Activated CD8-positive, alpha-beta T cell treated with anti-CD3 and anti-CD28 coated beads, Interleukin-2, amount 10 ng/mL, durations not matched to agents 7 days and 5 days (primary cell): Measurements from ENCODE around the gene DNAJC27. TPM values are rescaled to one million over a fixed set of nuclear protein-coding genes. Genes with fewer than 3 reads are reported as not detected.

Experiments used
- ATAC-seq: fragments of 150-1000 bp; cut with Tn5 transposase; one replicate; pipeline ENCODE4 v1.10.0; 2021; ENCODE audit warnings: moderate library complexity
- CTCF ChIA-PET: fragments of 350-600 bp; sonication (Branson Sonifier 250); formaldehyde crosslinking; loops from one replicate; lab custom pipeline; 2021; ENCODE audit warnings: antibody characterized with exemption; lab: Charles Lee
- POLR2A ChIA-PET: fragments of 350-600 bp; sonication (Branson Sonifier 250); formaldehyde crosslinking; loops from one replicate; lab custom pipeline; 2021; ENCODE audit warnings: antibody characterized with exemption; lab: Charles Lee
- DNase-seq: peaks from one replicate; pipeline ENCODE4 v3.0.0-alpha.2; 2020
- H3K27ac Mint-ChIP-seq: one replicate; pipeline ENCODE4 v1.8.0; 2021; ENCODE audit warnings: mild to moderate bottlenecking, mixed read lengths
- H3K27me3 Mint-ChIP-seq: one replicate; pipeline ENCODE4 v1.8.0; 2021; ENCODE audit warnings: low read depth, mixed read lengths
- H3K36me3 Mint-ChIP-seq: one replicate; pipeline ENCODE4 v1.8.0; 2021; ENCODE audit warnings: low read depth, mixed read lengths
- H3K4me1 Mint-ChIP-seq: one replicate; pipeline ENCODE4 v1.8.0; 2021; ENCODE audit warnings: low read depth, mixed read lengths
- H3K4me3 Mint-ChIP-seq: one replicate; pipeline ENCODE4 v1.8.0; 2021; ENCODE audit warnings: mild to moderate bottlenecking, mixed read lengths
- H3K9me3 Mint-ChIP-seq: one replicate; pipeline ENCODE4 v1.8.0; 2022; ENCODE audit warnings: mixed read lengths; ENCODE audit not compliant: insufficient read depth
- total RNA-seq, 2 experiments: library from RNA; stranded (reverse); gene quantifications; one replicate each; pipeline ENCODE4 v1.2.3, GENCODE V29; 2021

The DNAJC27 gene
- total RNA-seq, 2 experiments from 2014 or later: 6.5 to 8.0 TPM

DNA sequence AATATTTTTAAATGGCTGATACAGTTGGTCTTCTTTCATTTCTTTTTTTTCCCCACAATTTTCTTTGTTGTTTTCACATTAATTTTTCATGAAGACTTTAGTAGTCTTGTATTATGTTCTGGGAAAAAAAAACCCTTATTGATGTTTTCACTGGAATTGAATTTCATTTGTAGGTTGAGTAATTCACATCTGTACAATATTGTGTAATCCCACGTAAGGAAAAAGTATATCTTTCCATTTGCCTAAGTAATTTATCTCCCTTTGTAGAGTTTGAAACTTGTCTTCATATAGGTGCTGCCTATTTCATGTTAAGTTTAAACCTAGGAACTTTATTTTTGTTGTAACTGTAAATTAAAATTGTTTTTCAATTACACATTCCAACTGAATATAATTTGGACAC lies 2.0 kb downstream of the DNAJC27 start:
- no peaks in the 10 kb centered on the region for H3K27me3 Mint-ChIP-seq
- ATAC-seq: no peak
- no peak overlapping the region for H3K27ac Mint-ChIP-seq
- peaks cover 19% of the 10 kb centered on the region for H3K36me3 Mint-ChIP-seq
- ChIA-PET POLR2A (no interaction called here), CTCF (no interaction called here)
- no peaks in the 10 kb centered on the region for H3K9me3 Mint-ChIP-seq
- H3K4me1 Mint-ChIP-seq: peaks cover 15% of the 10 kb centered on the region
- DNase-seq: no peak
- no peak overlapping the region for H3K4me3 Mint-ChIP-seq

- ATAC-seq: no peak
- Mint-ChIP-seq H3K9me3 (no peaks in the 10 kb centered on the region), H3K27me3 (no peaks in the 10 kb centered on the region), H3K4me3 (no peak overlapping the region), H3K36me3 (peaks cover 67% of the 10 kb centered on the region), H3K27ac (no peak overlapping the region), H3K4me1 (no peaks in the 10 kb centered on the region)
- CTCF ChIA-PET: no interaction called here
- POLR2A ChIA-PET: no interaction called here
- DNase-seq: no peak
Observed at GRCh38 chr2:24961903-24962302, 9.9 kb downstream of the DNAJC27 start.

DNA sequence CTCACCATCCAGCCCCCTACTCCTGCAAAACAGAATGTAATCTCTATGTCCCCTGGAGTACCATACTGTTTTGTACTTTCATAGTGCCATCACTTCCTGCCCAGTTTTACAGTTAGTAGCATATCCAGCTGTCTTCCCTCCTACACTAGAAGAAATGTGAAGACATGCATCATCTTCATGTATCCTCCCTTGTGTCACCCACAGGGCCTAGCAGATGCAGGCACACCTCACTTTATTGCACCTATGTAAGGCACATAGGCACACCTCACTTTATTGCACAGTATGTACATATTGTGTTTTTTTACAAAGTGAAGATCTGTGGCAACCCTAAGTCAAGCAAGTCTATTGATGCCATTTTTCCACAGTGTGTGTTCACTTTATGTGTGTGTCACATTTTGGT lies 12.0 kb downstream of the DNAJC27 start:
- Mint-ChIP-seq H3K36me3 (peaks cover 73% of the 10 kb centered on the region), H3K9me3 (no peaks in the 10 kb centered on the region), H3K4me1 (no peaks in the 10 kb centered on the region), H3K4me3 (no peak overlapping the region), H3K27me3 (no peaks in the 10 kb centered on the region), H3K27ac (no peak overlapping the region)
- CTCF ChIA-PET: interaction anchor here (1.0 kb wide), 1 partner anchor 549 kb away, joined by 3 read pairs; no protein-coding TSS in a partner anchor
- ATAC-seq (no peak), DNase-seq (no peak)
- POLR2A ChIA-PET: no interaction called here

DNA sequence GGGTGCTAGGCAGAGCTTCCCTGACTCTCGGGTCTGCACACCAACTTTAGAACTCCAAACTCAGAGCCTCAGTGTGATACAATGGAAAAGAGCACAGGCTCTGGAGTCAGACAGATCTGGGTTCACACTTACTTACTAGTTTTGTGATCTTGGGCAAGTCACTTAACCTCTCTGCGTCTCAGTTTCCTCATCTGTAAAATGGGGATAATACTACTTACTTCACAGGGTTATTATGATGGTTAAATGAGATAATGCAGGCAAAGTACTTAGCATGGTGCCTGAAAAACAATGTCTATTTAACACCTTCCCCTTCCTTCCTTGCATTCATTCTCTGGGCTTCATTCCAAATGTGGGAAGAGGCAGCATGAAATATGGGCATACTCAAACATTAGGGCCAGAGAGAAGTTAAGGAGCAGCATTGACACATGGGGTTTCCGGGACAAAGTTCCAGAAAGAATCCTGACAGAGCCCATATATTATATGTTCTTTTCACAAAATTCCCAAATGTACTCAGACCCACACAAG lies 13.3 kb downstream of the DNAJC27 start:
- DNase-seq: no peak
- peaks cover 74% of the 10 kb centered on the region for H3K36me3 Mint-ChIP-seq

DNA sequence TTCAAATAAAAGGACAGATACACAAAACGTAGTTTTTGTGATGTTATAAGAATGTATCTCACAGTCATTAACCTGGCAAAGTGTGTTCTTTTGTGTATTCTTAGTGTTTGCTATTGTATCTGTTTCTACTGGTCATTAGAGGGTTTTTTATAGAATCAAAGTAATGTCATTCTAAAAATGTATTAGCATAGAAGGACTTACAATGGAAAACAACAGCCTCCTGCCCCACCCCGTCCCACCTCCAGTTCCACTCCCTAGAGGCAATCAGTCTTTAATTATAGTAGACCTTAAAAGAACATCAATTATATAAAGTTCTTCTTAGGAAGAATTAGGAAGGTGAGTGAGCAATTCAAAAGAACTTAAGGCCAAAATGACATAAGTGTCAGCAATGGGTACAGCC lies 13.8 kb downstream of the DNAJC27 start:
- ATAC-seq (no peak), DNase-seq (no peak)
- H3K4me3 Mint-ChIP-seq: no peak overlapping the region
- ChIA-PET CTCF (interaction anchor here (0.6 kb wide), 1 partner anchor 191 kb away, joined by 3 read pairs; no protein-coding TSS in a partner anchor), POLR2A (no interaction called here)
- H3K27ac Mint-ChIP-seq: no peak overlapping the region
- no peaks in the 10 kb centered on the region for H3K27me3 Mint-ChIP-seq
- no peaks in the 10 kb centered on the region for H3K9me3 Mint-ChIP-seq
- H3K36me3 Mint-ChIP-seq: peaks cover 70% of the 10 kb centered on the region
- no peaks in the 10 kb centered on the region for H3K4me1 Mint-ChIP-seq

More for the DNA sequence above, 13.3 kb downstream of the DNAJC27 start:
- no peak for ATAC-seq
- ChIA-PET CTCF (interaction anchor here (1.0 kb wide), 1 partner anchor 548 kb away, joined by 3 read pairs; no protein-coding TSS in a partner anchor), POLR2A (no interaction called here)
- Mint-ChIP-seq H3K4me1 (no peaks in the 10 kb centered on the region), H3K9me3 (no peaks in the 10 kb centered on the region), H3K4me3 (no peak overlapping the region), H3K27ac (no peak overlapping the region), H3K27me3 (no peaks in the 10 kb centered on the region)

DNA sequence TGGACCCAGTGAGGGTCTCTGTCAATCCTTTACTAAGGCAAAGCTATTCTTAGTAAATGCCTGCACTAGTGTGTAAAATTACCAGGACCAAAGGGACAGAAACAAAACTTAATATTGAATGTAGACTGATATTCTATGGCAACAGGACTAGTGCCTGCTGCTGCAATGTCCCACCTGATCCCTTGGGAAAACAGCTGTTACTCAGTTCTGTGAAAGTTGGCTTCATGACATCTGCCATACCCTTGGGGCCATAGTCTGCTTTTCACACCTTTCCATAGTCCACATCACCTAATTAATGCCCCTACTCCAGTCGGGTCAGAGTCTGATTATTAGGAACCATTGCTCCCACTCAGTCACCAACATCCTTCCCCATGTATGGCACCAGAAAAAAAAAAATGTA lies 14.5 kb downstream of the DNAJC27 start:
- Mint-ChIP-seq H3K36me3 (peaks cover 66% of the 10 kb centered on the region), H3K9me3 (no peaks in the 10 kb centered on the region), H3K4me3 (no peak overlapping the region), H3K27me3 (no peaks in the 10 kb centered on the region), H3K4me1 (no peaks in the 10 kb centered on the region), H3K27ac (no peak overlapping the region)
- DNase-seq: no peak
- CTCF ChIA-PET: interaction anchor here (0.6 kb wide), 1 partner anchor 190 kb away, joined by 3 read pairs; no protein-coding TSS in a partner anchor
- POLR2A ChIA-PET: no interaction called here
- no peak for ATAC-seq

GRCh38 chr2:24955921-24956320 lies 15.8 kb downstream of the DNAJC27 start:
- Mint-ChIP-seq H3K9me3 (no peaks in the 10 kb centered on the region), H3K4me3 (no peak overlapping the region), H3K27ac (no peak overlapping the region), H3K4me1 (no peaks in the 10 kb centered on the region), H3K27me3 (no peaks in the 10 kb centered on the region), H3K36me3 (peaks cover 65% of the 10 kb centered on the region)
- DNase-seq (no peak), ATAC-seq (no peak)
- ChIA-PET CTCF (no interaction called here), POLR2A (no interaction called here)

- Mint-ChIP-seq H3K9me3 (no peaks in the 10 kb centered on the region), H3K36me3 (peaks cover 61% of the 10 kb centered on the region), H3K4me1 (no peaks in the 10 kb centered on the region), H3K27ac (no peak overlapping the region), H3K4me3 (no peak overlapping the region), H3K27me3 (no peaks in the 10 kb centered on the region)
- CTCF ChIA-PET: interaction anchor here (1.2 kb wide), 1 partner anchor 18 kb away, joined by 3 read pairs; no protein-coding TSS in a partner anchor
- no peak for ATAC-seq
- no peak for DNase-seq
- POLR2A ChIA-PET: no interaction called here
Observed at GRCh38 chr2:24955232-24955631, 16.5 kb downstream of the DNAJC27 start.

DNA sequence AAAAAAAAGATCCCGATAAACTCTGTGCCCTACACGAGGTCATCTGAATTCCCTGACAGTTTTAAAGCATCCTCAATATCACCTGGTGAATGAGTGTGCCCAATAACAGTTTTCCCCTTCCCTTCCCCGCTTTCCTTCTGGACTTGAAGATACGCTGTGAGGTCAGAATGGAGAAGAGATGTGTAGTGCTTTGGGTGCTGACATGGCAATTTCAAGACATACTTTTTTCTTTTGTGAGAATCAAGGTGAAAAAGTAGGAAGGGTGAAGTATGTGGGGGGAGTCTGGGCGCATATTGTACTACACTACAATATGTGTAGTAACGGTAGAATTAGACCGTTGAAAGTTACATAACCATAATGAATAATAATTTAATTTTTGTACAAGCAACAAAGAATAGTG lies 21.7 kb downstream of the DNAJC27 start:
- ATAC-seq (no peak), DNase-seq (no peak)
- ChIA-PET POLR2A (no interaction called here), CTCF (no interaction called here)
- peaks cover 34% of the 10 kb centered on the region for H3K36me3 Mint-ChIP-seq
- H3K4me3 Mint-ChIP-seq: no peak overlapping the region
- no peaks in the 10 kb centered on the region for H3K9me3 Mint-ChIP-seq
- no peak overlapping the region for H3K27ac Mint-ChIP-seq
- H3K27me3 Mint-ChIP-seq: no peaks in the 10 kb centered on the region
- no peaks in the 10 kb centered on the region for H3K4me1 Mint-ChIP-seq

GRCh38 chr2:24948506-24948905 lies 23.2 kb downstream of the DNAJC27 start:
- H3K4me3 Mint-ChIP-seq: no peak overlapping the region
- no peaks in the 10 kb centered on the region for H3K4me1 Mint-ChIP-seq
- ChIA-PET CTCF (interaction anchor here (0.8 kb wide), 1 partner anchor 539 kb away, joined by 3 read pairs; no protein-coding TSS in a partner anchor), POLR2A (interaction anchor here (0.6 kb wide), 1 partner anchor 45 kb away, joined by 4 read pairs; no protein-coding TSS in a partner anchor)
- H3K36me3 Mint-ChIP-seq: peaks cover 21% of the 10 kb centered on the region
- ATAC-seq: no peak
- H3K9me3 Mint-ChIP-seq: no peaks in the 10 kb centered on the region
- no peaks in the 10 kb centered on the region for H3K27me3 Mint-ChIP-seq
- no peak for DNase-seq
- H3K27ac Mint-ChIP-seq: no peak overlapping the region

DNA sequence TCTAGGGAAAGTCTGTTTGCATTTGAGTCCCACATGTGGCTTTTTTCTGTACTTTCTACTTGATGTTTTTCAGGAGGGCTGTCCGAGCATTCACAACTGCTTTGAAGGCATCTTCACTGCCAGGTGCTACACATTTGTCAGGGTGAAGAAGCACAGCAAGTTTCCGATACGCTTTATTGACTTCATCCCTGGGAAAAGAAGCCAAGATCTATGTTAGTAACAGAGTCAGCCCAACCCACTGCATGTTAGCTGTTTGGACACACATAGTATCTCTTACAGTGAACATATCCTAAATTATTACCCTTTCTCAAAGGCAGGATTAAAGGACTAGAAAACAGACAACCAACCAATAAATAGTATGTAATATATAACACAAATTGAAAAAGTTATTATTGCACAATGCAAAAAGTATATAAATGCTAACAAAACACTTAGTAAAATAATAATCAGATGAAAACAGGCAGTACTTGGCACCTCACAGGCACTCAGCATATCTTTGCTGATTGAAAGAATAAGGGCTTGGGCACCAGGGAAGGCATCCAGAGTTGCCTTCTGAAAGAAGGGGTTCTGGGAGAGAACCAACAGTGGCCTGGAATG lies 24.1 kb downstream of the DNAJC27 start:
- peaks cover 21% of the 10 kb centered on the region for H3K36me3 Mint-ChIP-seq
- POLR2A ChIA-PET: interaction anchor here (0.6 kb wide), 1 partner anchor 46 kb away, joined by 4 read pairs; no protein-coding TSS in a partner anchor

DNA sequence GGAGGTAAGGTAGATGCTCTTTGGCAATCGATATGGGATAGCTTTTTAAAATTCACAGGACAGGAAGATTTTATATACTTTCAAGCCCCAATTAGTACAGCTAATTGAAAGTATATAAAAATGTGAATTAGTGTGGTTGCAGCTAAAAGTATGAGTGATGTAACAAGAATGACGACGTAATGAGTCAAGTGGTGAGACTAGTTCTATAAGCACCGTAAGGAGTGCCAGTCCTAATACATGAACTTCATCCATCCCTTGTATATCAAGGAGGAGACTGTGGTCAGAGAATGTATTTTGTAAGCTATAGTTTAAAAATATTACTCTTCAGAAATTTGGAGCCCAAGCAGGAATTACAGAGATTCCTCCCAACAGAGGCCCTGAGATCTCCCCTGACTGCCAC lies 25.8 kb downstream of the DNAJC27 start:
- no peaks in the 10 kb centered on the region for H3K4me1 Mint-ChIP-seq
- CTCF ChIA-PET: no interaction called here
- H3K4me3 Mint-ChIP-seq: no peak overlapping the region
- no peak for DNase-seq
- H3K9me3 Mint-ChIP-seq: no peaks in the 10 kb centered on the region
- peaks cover 11% of the 10 kb centered on the region for H3K36me3 Mint-ChIP-seq
- H3K27me3 Mint-ChIP-seq: no peaks in the 10 kb centered on the region
- ATAC-seq: no peak
- no peak overlapping the region for H3K27ac Mint-ChIP-seq
- POLR2A ChIA-PET: no interaction called here

More for the DNA sequence above, 24.1 kb downstream of the DNAJC27 start:
- Mint-ChIP-seq H3K4me3 (no peak overlapping the region), H3K27me3 (no peaks in the 10 kb centered on the region), H3K27ac (no peak overlapping the region), H3K9me3 (no peaks in the 10 kb centered on the region), H3K4me1 (no peaks in the 10 kb centered on the region)
- DNase-seq: no peak
- no peak for ATAC-seq
- CTCF ChIA-PET: no interaction called here
